ENCODE results near the gene PIK3C3. TPM values are rescaled to one million over a fixed set of nuclear protein-coding genes. Genes with fewer than 3 reads are reported as not detected.

PIK3C3 gene
- total RNA-seq, 1 donor from 2014 or later: 65.3 TPM

- DNase-seq (no peak), ATAC-seq (ENCODE audit: low read depth) (no peak)
- no peak overlapping the region for H3K4me3 Mint-ChIP-seq
- H3K27me3 Mint-ChIP-seq: no peaks in the 10 kb centered on the region
- CTCF ChIA-PET: no interaction called here
- H3K36me3 Mint-ChIP-seq (ENCODE audit: low read depth): peaks cover 27% of the 10 kb centered on the region
- H3K27ac Mint-ChIP-seq: no peak overlapping the region
- peaks cover 5% of the 10 kb centered on the region for H3K4me1 Mint-ChIP-seq
- TF ChIP-seq CTCF (IDR thresholded peaks at IDR 0.05): no peak
- peaks cover 10% of the 10 kb centered on the region for H3K9me3 Mint-ChIP-seq
- POLR2A ChIA-PET: no interaction called here
- intact Hi-C loops (cut with micrococcal nuclease): no loop called here
These were observed 132.2 kb downstream of the PIK3C3 start for GRCh38 chr18:42087235-42087634.

GRCh38 chr18:42087876-42088275 lies 132.8 kb downstream of the PIK3C3 start:
- Mint-ChIP-seq H3K9me3 (peaks cover 10% of the 10 kb centered on the region), H3K27me3 (no peaks in the 10 kb centered on the region), H3K27ac (no peak overlapping the region), H3K36me3 (ENCODE audit: low read depth) (peaks cover 21% of the 10 kb centered on the region), H3K4me1 (peaks cover 5% of the 10 kb centered on the region), H3K4me3 (no peak overlapping the region)
- ATAC-seq (ENCODE audit: low read depth): no peak
- intact Hi-C loops (cut with micrococcal nuclease): no loop called here
- ChIA-PET CTCF (no interaction called here), POLR2A (no interaction called here)
- DNase-seq: no peak
- TF ChIP-seq CTCF (IDR thresholded peaks at IDR 0.05): no peak

GRCh38 chr18:42092848-42093247 lies 137.8 kb downstream of the PIK3C3 start:
- intact Hi-C loops (cut with micrococcal nuclease): no loop called here
- POLR2A ChIA-PET: no interaction called here
- no peak overlapping the region for H3K27ac Mint-ChIP-seq
- ATAC-seq (ENCODE audit: low read depth) (no peak), DNase-seq (no peak)
- no peaks in the 10 kb centered on the region for H3K4me1 Mint-ChIP-seq
- no peaks in the 10 kb centered on the region for H3K27me3 Mint-ChIP-seq
- CTCF ChIA-PET: no interaction called here
- TF ChIP-seq CTCF (IDR thresholded peaks at IDR 0.05): no peak
- no peaks in the 10 kb centered on the region for H3K9me3 Mint-ChIP-seq
- H3K36me3 Mint-ChIP-seq (ENCODE audit: low read depth): peaks cover 2% of the 10 kb centered on the region
- no peak overlapping the region for H3K4me3 Mint-ChIP-seq

GRCh38 chr18:42094875-42095274 lies 139.8 kb downstream of the PIK3C3 start:
- intact Hi-C loops (cut with micrococcal nuclease): no loop called here
- ChIA-PET POLR2A (no interaction called here), CTCF (no interaction called here)
- ATAC-seq (ENCODE audit: low read depth): no peak
- no peaks in the 10 kb centered on the region for H3K4me1 Mint-ChIP-seq
- H3K9me3 Mint-ChIP-seq: no peaks in the 10 kb centered on the region
- TF ChIP-seq CTCF (IDR thresholded peaks at IDR 0.05): no peak
- H3K27me3 Mint-ChIP-seq: no peaks in the 10 kb centered on the region
- H3K4me3 Mint-ChIP-seq: no peak overlapping the region
- H3K36me3 Mint-ChIP-seq (ENCODE audit: low read depth): no peaks in the 10 kb centered on the region
- no peak for DNase-seq
- H3K27ac Mint-ChIP-seq: no peak overlapping the region

- CTCF ChIA-PET: no interaction called here
- ATAC-seq (ENCODE audit: low read depth): no peak
- H3K9me3 Mint-ChIP-seq: no peaks in the 10 kb centered on the region
- intact Hi-C loops (cut with micrococcal nuclease): no loop called here
- no peaks in the 10 kb centered on the region for H3K4me1 Mint-ChIP-seq
- H3K4me3 Mint-ChIP-seq: no peak overlapping the region
- POLR2A ChIA-PET: no interaction called here
- no peak overlapping the region for H3K27ac Mint-ChIP-seq
- TF ChIP-seq CTCF (IDR thresholded peaks at IDR 0.05): no peak
- no peak for DNase-seq
- H3K27me3 Mint-ChIP-seq: no peaks in the 10 kb centered on the region
- H3K36me3 Mint-ChIP-seq (ENCODE audit: low read depth): no peaks in the 10 kb centered on the region
These were observed 140.8 kb downstream of the PIK3C3 start for GRCh38 chr18:42095732-42096377.
